HT1080 (cell line): Measurements from ENCODE around the gene SH3RF3. TPM values are rescaled to one million over a fixed set of nuclear protein-coding genes. Genes with fewer than 3 reads are reported as not detected.
A peak's percentile ranks its signal among the peaks of the same experiment; 100 is the strongest.

Experiments used
- DNase-seq: peaks from one replicate; pipeline ENCODE4 v3.0.0-alpha.2; 2015; ENCODE audit warnings: low read depth
- total RNA-seq: library from RNA; depleted of rRNA; stranded (reverse); fragments of >200 nt; shearing (Covaris generic); gene quantifications from 2 replicates; pipeline ENCODE4 v1.2.3, GENCODE V29; 2014

SH3RF3 gene
- total RNA-seq, 1 experiment from 2014 or later = 5.0 TPM

DNA sequence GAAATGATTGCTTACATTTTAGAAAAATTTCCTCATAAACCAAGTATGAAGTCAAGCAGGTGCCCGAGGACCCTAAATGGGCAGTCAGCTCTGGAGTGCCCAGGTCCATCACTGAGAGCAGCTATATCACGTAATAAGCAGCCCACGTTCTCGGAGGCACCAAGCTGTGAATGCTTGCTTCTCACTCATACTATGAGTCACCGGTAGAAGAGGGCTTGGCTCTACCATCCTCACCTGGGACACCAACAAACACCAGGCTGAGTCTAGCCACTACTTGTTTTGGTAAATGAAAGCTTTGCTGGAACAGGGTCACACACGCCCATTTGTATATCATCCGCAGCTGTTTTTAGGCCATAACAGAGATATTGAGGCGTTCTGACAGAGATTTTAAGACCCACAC, 277.3 kb downstream of the SH3RF3 start:
- no peak for DNase-seq

DNA sequence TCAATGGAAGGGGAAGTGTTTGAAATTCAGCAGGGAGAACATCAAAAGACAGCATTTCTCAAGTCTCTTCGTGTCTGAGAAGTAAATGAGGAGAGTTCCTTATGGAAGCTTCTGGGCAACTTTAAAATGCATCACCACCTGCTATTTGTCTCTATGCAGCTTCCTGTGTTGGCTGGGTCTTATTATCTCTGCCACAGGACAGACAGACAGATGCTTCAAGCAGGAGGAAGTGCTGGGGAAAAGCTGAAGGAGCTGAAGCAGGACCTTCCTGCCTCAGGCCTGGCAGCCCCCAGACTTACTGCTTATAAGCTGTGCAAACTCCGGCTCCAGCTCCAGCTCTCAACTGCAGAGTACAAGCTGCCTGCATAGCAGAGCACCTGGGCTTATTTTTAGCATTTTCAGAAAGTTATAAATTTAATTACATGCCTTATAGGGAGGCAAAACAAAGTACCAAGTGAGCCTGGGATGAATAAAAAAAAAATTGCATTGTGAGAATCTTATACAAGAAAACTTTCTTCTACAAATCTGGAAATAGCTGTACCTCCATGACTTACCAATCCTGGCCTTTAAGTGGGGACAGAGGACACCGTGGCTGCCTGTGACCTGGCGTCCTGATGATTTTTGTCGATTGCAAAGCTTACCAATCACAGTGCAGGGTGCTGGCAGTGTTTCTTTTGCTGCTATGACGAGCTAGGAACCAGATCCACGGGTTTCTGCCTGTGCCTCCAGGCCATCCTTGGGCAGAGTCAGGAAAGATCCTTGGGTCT, 278.5 kb downstream of the SH3RF3 start:
- DNase-seq = no peak

DNA sequence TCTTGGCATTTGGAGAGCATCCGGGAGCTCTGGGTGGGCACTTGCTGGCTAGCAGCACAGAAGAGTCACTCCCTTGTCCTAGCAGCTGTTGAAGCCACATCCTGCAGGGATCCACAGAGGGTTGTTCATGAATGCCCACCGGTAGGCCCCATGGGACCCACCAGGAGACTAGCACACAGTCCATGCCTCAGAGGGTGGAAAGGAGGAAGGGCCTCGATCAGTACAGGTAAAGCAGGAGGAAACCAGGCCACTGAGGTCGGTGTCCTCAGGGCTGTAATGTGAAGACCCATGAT, 279.0 kb downstream of the SH3RF3 start:
- no peak for DNase-seq

DNA sequence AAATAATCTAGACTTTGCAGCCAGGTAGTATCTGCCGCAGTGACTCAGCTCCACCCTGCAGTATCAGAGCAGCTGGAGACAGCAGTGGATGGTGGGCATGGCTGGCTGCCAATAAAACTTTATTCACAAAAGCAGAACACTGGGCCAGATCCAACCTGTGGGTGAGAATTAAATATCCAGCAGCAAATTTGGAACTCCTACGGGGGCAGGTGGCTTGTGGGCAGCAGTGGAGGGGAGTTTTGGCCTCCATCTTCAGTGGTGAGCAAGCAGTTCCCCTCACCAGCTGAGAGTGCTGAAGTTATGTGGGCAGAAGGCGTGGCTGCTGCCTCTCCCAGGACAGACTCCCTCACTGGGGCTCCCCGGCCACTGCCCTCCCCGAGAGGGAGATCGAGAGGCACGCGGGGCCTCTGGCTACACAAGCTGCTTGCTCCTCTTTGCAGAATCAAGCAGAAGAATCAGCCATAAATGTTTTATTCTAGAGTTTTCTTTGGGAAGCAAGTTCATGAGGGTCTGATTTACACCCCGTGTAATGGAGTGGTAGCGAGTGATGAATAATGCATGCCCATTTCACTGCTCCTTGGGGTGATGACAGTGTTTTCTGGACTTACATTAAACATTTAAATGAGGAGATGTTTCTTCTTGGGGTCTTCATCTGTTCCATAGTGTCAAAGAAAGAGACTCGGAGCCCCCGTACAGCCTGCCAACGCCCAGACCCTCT, 280.5 kb downstream of the SH3RF3 start:
- peak; percentile 28 for DNase-seq

DNA sequence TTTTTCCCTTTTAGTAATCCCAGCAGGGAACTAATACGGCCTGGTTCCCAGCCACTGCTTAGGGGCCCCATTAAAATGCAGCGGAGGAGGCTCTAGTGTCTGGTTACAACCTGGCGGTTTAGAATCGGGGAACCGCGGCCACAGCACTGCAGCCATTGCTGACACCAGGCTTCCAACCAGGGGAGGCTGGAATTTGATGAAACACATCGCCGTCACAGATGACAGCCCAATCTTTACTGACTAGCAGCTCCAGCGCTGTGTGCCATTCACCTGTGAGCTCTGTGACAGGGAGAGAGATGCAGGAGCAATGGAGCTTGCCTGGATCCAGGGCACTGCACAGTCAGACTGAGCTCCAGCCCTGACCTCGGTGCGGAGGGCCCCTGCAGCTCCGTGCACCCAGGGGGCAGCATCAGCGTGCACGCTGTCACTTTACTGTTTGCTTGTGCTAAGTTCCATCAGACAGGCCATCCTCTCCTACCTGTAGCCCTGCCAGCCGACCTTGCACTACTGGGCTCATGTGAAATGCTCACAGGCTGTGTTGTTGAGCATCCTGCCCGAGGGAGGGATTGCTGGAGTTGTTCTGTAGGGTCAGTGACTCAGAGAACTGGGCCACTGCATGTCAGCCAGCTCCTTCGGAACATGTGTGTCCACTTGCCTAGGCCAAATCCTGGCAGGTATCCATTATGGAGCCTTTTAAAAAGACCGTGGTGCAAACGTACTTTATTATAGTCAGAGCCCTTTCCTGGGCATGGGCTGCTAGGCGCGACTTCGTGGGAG, 281.2 kb downstream of the SH3RF3 start:
- DNase-seq = no peak

DNA sequence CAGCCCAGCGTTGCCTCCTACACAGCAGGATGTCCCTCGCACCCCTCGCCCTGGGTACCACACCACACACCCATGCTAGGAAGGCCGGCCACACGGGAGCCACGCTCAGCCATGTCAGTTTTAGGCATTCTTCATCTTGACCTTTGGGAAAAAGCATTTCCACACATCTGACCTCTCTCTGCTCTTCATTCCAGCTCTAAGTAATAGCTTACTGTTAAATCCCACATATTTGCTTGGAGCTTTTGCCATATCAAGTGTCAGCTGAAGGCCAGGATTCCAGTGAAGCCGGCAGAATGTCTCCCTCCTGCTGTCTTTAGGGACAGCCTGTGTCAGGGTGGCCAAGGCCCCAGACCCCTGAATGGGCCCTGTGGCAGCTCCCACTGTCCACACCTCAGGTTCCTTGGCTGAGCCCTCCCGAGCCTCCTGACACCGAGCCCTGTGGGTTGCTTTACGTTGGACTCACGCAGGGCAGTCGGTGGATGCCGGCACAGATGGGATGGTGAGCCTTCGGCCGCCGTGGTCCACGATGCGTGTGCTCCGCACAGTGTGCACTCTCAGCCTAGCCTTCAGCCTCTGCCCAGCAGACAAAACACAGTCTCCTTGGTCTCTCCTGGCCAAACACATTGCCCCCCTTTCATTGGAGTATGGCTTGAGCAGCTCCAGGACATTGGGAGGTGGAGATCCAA, 282.8 kb downstream of the SH3RF3 start:
- DNase-seq = no peak

DNA sequence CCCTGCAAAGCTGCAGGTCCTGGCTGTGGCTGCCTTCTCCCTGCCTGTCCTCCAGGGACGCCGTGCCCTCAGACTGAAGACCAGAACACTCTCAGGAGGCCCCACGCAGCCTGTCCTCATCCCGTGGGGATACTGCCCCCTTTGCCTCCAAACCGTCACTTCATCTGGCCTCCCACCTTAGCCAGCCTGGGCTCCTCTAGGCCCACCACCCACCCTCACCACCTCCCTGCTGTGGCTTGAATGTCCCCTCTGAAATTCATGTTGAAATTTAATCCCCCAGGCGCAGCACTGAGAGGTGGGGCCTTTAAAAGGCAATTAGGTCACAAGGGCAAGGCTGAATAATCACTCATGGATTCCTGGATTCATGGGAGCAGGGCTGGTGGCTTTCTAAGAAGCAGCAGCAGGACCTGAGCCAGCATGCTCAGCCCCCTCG, 286.6 kb downstream of the SH3RF3 start:
- DNase-seq = no peak

DNA sequence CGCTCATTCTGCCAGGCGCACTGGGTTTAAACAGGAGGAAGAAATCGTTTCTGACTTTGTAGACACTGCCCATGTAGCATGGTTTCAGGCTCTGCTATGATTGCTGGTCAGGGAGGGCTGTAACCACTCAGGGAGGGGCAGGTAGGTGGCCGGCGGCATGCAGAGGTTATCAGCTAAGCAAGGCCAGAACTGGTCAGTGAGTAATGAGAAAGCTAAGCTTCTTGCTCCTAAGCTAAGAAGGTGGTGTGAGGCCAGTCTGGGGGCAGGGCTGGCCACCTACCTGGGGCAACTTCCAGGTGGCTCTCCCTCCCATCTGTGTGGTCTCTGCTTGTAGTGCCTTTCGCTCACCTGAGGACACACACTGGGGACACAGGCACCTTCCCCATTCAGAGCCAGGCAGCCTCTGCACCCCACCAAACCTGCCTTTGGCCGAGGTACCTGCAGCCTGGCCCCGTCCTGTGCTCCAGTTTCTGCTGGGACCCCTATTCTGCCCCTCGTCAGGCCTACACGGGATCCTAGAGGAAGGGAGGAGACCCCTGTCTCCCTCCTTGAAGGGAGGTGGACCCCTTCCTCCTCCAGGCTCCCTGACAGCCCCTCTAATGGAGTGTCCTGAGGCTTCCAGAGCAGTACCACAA, 288.8 kb downstream of the SH3RF3 start:
- no peak for DNase-seq

DNA sequence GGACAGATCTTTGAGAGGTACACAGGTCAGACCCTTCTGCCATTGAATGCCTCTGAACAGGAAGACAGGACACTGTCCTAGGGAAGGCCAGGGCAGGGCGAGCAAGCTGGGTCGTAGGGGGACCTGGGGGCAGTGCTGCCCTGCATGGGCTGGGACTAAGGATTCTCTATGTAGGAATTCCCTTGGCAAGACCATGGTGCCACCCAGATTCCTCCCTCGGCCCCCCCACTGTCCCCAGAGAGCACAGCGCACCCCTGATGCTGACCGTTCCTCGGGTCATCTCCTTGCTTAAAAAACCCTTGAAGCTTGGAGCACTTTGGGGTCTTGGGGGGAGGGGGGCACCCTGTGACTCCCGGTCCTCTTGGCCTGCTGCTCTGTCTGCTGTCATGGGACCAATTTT, 289.7 kb downstream of the SH3RF3 start:
- DNase-seq = no peak

DNA sequence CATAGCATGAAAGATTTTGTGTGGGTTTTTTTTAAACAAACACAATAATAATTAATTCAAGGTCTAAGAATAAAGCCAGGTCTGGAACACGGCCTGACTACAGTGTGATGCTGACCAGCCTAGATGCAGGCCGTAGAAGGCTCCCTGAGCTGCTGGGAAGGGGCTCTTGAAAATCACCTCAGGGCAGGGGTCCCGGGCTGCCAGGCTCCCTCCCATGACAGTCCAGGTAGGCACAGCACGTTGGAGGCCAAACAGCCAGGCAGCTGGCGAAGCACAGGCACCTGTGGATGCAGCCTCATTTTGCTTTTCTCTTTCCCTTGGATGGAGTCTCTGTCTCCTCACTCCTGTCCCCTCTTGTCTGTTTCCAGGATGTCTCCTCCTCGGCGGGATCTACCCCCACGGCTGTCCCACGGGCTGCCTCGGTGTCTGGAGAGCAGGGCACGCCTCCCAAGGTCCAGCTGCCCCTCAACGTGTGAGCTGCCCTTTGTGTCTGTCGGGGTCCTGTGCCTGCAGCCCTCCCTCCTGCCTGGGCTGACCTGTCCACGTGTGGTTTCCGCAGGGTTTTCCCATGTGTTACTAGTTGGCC, 290.3 kb downstream of the SH3RF3 start:
- DNase-seq = no peak

DNA sequence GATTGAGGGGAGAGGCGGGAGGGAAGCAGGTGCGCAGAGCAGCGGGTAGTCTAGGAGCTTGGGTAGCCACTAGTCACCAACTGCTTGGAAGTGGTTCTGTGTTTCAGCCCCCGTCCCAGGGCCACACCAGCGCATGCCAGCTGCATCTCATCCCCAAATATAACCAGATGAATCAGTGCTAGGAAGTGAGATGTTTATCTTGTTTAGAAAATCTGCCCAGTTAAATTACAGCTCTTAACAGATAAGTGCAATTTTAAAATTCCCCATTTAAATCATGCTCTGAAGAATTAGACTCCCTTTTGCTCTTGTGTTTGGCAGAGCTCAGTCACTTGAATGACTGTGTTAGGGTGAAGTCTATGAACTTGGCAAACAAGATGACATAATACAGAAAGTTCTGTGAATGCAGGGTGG, 291.0 kb downstream of the SH3RF3 start:
- no peak for DNase-seq

DNA sequence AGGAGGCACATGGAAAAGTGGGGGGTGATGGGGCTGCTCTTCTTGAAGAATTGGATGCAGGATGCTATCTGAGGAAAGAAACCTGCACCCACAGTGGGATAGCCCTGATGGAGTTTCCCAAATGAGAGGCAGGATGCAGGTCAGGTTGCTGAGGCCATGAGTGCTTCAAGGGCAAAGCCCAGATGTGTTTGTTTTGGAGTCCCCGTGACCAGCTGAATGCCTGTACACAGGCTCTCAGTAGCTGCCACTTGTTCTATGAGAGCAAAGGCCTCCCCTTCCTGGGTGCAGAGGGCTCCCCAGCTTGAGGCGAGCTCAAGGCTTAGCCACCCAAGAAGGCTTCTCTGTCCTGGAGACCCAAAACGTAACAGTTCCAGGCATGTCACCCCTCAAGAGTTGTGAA, 292.1 kb downstream of the SH3RF3 start:
- DNase-seq = no peak

DNA sequence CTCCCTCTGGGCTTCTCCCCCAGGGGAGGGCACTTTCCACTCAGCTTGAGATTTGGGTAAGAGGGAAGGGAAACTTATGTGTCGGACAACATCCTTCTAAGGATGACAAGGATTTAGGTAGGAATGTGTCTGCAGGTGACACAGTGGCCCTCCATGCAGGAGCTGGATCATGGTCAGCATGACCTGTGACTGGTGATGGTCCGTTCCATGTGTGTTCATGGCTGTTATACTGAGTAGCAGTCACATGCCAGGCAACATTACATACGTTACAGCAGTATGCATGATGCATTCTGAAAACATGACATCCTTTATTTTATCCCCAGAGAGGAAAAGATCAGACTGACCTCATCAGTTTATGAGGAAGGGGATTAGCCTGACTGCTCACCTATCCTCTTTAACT, 292.6 kb downstream of the SH3RF3 start:
- DNase-seq = no peak

DNA sequence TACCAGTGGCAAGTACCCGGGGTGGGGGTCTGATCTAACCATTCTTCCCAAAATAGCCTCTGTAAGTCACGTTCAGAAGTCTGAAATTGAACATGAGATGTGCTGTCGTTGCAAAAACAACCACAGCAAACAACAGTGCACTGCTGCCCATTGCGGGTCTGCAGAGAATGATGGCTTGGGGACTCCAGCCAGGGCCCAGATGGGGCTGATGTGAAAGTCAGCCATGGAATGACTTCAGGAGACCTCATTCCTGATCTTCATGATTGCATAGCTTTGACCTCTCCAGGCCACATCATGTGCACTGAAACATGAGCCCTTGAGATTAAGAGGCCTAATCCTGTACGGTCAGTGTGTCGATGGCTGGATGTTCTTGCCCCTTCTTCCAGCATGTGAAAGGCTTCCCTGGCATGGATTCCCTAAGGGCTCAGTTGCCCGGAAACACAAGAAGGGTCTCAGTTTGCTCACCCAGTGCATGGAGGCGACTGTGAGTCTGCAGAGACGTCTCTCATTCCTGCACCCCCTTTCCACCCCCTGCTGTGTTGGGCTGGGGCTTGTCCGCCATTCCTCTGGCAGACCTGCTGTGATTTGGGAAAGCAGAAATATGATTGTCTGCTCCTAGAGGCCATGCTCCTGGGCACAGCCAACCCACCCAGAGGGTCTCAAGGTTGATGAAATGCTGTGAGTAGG, 293.2 kb downstream of the SH3RF3 start:
- DNase-seq = no peak

DNA sequence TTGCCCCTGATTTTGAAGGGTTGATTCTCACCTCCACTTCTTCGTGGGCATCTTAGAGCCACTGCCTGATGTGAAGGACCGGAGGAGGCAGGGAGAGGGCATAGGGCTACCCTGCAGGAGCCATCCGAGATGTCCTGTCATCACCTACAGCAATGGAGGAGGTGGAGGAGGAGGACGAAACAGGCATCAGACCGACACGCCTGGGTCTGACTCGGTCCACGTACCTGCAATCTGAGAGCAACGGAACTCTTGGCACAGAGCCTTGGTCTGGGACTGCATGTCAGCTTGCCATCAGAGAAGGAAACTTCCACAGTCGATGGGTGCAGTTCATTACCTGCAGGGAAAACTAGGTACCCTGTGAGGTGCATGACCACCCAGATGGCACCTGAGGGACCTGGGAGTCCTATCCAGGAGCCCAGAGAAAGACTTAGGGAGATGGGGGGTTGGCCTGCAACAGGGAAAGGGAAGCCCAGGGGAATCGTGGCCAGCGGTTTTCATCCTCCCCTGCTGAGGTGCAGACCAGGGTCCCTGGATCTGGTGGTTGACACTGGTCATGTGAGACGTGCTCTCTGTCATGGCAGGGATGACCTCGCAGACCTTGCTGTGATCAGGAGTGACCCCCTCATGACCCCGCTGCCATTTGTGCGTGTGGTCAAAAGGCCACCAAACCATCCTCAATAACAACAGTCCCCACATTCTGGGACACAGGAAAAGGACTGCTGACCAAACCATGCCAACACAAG, 293.9 kb downstream of the SH3RF3 start:
- DNase-seq = no peak

DNA sequence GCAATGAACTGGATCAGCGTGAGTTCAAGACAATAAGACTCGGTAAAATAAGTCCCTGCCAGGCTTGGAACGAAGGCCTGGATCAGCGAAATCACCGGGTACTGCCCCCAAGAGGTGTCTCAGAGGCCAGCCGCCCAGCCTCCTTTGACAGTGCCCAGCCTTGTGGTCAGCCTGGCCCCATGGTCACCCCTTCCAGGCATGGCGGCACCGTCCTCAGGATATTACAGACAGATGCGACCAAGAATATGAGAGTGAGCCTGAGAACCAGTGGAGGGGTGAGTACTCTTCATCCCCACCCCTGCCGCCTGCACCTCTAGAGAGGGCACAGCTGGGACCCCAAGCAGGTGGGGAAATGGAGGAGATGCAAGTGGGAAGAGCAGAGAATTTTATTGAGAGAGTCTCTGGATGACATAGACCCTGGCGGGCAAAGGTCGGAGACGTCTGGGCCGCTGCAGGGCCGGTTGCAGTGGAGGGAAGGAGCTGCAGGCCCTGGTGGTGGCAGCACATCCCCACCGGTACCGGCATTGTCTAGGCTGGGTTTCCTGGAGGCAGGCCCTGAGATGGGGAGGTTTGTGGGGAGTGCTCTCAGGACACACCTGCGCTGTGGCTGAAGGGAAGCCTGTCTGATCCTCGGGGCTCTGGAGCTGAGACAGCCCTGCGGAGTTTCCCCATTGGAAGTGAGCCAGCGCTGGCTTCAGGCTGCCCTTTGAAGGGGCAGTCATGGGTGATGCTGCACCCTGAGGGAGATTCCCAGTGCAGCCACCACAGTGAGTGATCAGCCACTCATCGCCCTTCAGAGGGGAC, 294.8 kb downstream of the SH3RF3 start:
- no peak for DNase-seq

DNA sequence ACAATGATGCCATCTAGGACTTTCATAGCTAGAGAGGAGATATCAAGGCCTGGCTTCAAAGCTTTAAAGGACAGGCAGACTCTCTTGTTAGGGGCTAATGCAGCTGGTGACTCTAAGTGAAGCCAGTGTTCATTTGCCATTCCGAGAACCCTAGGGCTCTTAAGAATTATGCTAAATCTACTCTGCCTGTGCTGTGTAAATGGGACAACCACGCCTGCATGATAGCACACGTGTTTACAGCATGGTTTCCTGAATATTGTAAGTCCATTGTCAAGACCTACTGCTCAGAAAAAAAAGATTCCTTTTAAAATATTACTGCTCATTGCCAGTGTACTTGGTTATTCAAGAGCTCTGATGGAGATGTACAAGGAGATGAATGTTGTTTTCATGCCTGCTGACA, 296.4 kb downstream of the SH3RF3 start:
- DNase-seq = no peak

DNA sequence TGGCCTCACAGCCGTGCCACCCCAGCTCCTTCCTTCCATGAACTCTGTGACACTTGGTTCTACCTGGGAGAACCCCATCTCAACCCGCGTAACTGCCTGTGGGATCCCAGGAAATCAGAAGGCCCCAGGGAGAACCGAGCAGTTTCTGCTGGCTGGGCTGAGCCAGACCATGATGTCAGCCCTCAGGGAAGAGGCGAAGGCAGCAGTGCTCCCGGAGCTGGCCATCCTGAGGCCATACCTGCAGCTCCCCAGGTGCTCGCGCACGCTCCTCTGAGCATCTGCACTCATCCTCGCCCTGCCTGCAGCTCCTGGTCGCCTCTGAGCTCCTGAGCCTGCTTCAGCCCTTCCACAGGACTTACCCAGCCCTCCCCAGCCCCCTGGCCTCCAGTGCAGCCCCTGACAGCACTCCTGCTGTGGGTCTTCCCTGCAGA, 298.7 kb downstream of the SH3RF3 start:
- DNase-seq = no peak

DNA sequence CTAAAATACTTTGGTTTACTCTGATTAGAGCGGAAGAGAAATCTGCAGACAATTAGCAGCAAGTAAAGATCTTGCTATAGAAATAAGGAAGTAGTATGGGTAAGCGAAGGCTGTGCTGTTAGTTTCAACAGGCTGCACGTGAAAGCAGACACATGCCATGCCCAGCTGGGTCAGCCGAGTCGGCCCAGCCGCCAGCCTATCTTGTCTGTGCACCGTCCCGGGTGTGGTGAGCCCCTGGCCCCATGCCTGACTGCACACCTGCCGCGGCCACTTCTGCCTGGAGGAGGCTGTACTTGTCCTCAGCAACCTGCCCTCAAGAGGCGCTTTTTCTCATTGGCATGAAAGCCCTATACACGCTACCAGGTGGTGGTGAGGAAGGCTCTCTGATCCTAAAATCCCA, 299.3 kb downstream of the SH3RF3 start:
- no peak for DNase-seq
